GM18867 (cell line): ENCODE data around the gene RAD51C.
"Not testable (repeated sequence)": the region's sequence is repeated elsewhere in the genome, so short reads cannot be mapped to it uniquely, and the experiment has no call there.

Experiments
- ATAC-seq: cut with Tn5 transposase; IDR thresholded peaks from one replicate; pipeline ENCODE4 v1.9.1; 2021; ENCODE audit warnings: mild to moderate bottlenecking, moderate library complexity; ENCODE audit not compliant: unreplicated experiment

The RAD51C gene

GRCh38 chr17:58680038-58680369 lies 12.4 kb upstream of the RAD51C start:
- no peak for ATAC-seq

GRCh38 chr17:58684003-58684402 lies 8.4 kb upstream of the RAD51C start:
- no peak for ATAC-seq

GRCh38 chr17:58684462-58684861 lies 7.9 kb upstream of the RAD51C start:
- ATAC-seq: not testable (repeated sequence)

DNA sequence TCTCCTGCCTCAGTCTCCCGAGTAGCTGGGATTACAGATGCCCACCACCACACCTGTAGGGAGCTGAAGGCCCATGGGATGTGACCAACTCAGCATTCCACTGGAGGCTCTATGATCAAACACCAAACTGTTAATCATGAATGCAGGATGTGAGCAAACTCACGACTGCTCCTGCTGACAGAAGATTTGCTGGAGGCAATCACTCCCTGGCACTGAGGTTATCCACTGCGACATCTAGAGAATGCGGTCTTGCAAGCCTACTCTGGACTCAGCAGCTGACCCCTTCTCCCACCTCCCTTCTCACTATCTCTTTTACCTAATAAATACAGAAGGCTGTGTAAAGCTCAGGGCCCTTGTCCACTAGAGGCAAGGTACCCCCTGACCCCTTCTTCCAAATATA lies 5.4 kb upstream of the RAD51C start:
- ATAC-seq: no peak

DNA sequence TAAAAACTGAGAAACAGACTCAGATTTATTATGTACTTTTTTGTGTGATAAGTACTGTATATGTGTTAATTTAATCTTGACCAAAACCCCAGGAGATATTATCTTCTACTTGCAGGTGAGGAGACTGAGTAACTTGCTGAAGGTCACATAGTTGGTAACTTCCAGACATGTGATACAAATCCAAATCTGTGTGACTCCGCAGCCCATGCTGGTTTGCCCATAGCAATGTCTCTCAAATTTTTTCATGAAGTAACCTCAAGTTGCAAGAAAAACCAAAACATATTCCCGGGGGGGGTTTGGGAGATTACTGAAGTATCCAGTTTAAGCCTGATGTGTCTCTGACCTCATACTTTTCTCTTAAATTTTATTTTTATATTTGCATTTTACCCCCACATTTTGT lies 3.9 kb upstream of the RAD51C start:
- no peak for ATAC-seq

- not testable (repeated sequence) for ATAC-seq
Observed at GRCh38 chr17:58690033-58690432, 2.4 kb upstream of the RAD51C start.

- no peak for ATAC-seq
Observed at GRCh38 chr17:58691701-58692238, 632 bp upstream of the RAD51C start, which contains the start of gene TEX14. Gene TEX14, minus strand, starts transcription at chr17:58692045. Its CDS starts 40,044 bp downstream, at chr17:58652001.

DNA sequence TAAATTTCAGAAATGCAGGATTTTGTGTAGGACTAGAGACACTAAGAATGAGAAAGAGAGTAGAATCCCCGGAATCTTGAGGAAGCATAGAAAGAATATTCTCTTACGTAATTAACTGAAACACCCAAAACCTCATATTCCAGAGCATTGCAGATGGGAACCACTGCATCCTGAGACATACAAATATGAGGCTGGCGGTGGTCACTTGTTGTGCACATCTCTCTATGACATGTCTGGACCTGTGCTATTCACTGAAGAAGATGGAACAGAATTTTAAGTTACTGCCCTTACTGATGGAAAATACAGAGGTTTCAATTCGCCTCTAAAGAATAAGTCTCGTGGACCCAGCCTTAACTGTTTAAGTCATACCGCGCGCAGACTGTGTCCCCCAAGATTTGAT lies 806 bp downstream of the RAD51C start:
- no peak for ATAC-seq

GRCh38 chr17:58693751-58694150 lies 1.3 kb downstream of the RAD51C start:
- no peak for ATAC-seq

DNA sequence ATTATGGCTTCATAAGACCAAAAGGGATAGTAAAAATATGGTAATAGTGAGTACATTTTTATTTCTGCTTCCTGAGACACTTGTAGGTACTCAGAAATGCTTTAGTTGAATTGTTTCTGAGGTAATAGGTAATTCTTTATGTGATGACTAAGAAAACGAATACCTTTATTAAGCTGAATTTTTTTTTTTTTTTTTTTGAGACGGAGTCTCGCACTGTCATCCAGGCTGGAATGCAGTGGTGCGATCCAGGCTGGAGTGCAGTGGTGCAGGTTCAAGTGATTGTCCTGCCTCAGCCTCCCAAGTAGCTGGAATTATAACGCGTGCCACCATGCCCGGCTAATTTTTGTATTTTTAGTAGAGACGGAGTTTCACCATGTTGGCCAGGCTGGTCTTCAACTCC lies 1.9 kb downstream of the RAD51C start:
- ATAC-seq: no peak

DNA sequence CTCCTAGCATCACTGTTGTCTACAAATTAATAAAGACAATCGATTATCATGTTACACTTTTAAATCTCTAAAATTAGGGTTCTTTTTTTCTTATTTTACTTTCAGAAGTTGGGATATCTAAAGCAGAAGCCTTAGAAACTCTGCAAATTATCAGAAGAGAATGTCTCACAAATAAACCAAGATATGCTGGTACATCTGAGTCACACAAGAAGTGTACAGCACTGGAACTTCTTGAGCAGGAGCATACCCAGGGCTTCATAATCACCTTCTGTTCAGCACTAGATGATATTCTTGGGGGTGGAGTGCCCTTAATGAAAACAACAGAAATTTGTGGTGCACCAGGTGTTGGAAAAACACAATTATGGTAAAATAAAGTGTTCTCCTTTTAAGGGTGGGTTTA lies 2.4 kb downstream of the RAD51C start:
- no peak for ATAC-seq

GRCh38 chr17:58699771-58700170 lies 7.4 kb downstream of the RAD51C start:
- no peak for ATAC-seq

DNA sequence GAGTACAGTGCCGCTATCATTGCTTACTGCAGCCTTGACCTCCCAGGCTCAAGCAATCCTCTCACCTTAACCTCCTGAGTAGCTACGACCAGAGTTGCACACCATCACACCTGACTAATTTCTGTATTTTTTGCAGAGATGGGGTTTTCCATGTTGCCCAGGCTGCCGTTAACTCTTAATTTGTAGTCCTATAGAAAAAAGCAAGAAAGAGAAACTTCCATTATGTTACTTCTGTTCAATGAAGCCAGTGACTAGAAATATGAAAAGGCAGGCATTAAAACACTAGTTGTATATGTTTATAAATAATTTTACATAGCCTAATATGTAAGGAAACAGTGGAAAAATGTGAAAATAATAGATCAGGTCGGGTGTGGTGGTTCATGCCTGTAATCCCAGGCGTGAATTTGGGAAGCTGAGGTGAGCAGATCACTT lies 9.7 kb downstream of the RAD51C start:
- no peak for ATAC-seq

DNA sequence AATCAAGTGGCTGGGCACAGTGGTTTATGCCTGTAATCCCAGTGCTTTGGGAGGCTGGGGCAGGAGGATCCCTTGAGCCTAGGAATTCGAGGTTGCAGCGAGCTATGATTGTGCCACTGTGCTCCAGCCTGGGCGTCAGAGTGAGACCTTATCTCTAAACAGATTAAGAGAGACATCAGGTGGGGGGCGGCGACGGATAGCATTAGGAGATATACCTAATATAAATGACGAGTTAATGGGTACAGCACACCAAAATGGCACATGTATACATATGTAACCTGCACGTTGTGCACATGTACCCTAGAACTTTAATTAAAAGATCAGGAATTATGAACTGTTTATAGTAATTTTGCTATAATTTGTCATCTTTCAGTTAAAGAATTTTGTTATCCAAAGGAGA lies 10.3 kb downstream of the RAD51C start:
- no peak for ATAC-seq

GRCh38 chr17:58703137-58703915 lies 10.9 kb downstream of the RAD51C start:
- no peak for ATAC-seq

DNA sequence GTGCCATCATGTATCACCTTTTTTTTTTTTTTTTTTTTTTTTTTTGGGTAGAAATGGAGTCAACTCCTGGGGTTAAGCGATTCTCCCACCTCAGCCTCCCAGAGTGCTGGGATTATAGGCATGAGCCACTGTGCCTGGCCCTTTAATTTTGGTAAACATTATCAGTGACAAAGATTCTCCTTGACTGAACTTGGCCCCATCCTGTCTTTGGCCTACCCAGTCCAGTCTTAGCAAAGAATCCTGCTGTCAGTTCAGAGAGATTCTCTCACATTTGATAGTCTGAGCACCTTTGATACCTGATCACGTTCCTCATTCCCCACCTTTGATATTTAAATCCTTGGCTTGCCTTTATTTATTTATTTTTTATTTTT lies 11.5 kb downstream of the RAD51C start:
- no peak for ATAC-seq

GRCh38 chr17:58706351-58707140 lies 14.1 kb downstream of the RAD51C start:
- ATAC-seq: no peak

DNA sequence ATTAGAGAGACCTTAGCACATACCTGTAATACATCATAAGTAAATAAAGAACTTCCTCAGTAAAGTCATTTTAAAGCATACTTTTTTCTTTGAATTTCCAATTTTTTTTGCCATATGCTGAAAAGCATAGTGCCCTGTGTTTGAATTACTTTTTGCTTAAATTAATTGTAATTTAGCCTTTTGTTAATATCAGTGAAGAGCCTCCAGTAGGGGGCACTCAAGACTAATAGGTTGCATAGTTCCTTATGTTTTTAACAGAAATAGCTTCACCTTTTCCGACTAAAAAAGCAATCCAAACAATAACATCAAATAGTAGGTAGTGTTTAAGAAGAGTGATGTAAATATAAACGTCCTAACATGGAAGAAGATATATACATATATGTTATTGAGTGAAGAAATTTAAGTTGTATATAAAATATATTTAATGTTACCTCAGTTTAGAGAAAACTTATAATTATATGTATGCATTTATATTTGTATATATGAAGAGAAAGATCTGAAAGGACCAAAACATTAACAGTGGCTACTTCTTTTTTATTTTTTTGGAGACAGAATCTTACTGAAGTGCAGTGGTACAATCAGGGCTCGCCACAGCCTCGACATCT lies 18.6 kb downstream of the RAD51C start:
- no peak for ATAC-seq

GRCh38 chr17:58722274-58722673 lies 29.9 kb downstream of the RAD51C start:
- ATAC-seq: no peak

- ATAC-seq: no peak
Observed at GRCh38 chr17:58722696-58723095, 30.3 kb downstream of the RAD51C start.

DNA sequence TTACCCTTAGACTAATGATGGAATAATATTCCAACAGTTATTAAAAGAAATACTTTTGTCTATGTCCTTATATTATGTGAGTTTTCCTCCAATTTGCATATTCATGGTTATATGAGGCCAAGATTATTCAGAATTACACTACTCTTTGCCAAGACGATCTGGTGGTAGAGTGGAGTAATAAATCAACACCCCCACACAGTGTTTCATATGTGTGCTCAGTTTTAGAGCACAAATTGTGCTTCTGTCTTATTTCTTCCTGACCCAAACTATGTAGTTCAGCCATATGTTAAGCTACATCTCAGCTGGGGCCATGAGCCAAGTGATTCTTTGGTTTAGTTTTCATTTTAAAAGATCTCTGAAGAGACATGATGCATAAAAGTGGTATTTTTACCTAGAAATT lies 36.4 kb downstream of the RAD51C start:
- no peak for ATAC-seq

DNA sequence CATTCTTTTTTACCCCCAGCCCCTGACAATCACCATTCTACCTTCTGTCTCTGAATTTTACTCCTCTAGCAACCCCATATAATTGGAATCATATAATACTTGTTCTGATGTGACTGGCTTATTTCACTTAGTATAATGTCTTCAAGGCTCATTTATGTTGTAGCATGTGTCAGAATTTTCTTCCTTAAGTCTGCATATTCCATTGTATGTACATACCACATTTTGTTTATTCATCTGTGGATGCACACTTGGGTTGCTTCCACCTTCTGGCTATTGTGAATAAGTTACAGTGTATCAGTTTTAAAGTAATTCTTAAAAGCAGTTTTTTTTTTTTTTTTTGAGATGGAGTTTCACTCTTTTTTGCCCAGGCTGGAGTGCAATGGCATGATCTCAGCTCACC lies 38.5 kb downstream of the RAD51C start:
- no peak for ATAC-seq
